HepG2 (cell line): ENCODE measurements around the gene TSSK6. TPM values are rescaled to one million over a fixed set of nuclear protein-coding genes. Genes with fewer than 3 reads are reported as not detected.

Experiments used
- ATAC-seq: fragments of 200-7000 bp; cut with Tn5 transposase; 3 replicates; pipeline ENCODE4 v1.9.1; 2020; ENCODE audit warnings: mild to moderate bottlenecking, moderate library complexity
- BruUV-seq: library from RNA; stranded (reverse); fragments of 400-500 nt; replicated peaks from 2 replicates; lab custom pipeline; 2021; lab: Mats Ljungman, UMichigan
- CTCF ChIA-PET: fragments of 300-600 bp; formaldehyde crosslinking; extraction: SDS; loops from one replicate; lab custom pipeline; 2021; ENCODE audit warnings: low total read pairs, inconsistent platforms, low intra/inter-chr PET ratio; lab: Yijun Ruan, JAX
- POLR2A ChIA-PET: fragments of 350-600 bp; sonication (Branson Sonifier 250); formaldehyde crosslinking; loops from one replicate; lab custom pipeline; 2020; ENCODE audit warnings: antibody characterized with exemption, inconsistent platforms; lab: Yijun Ruan, JAX
- DNase-seq: peaks from one replicate; pipeline ENCODE4 v3.0.0-alpha.2; 2015; ENCODE audit warnings: low spot score
- FAIRE-seq: peaks from 3 replicates; lab custom pipeline; 2011; peaks lifted over from hg19 to GRCh38; lab: Jason Lieb, UNC
- H2AFZ ChIP-seq: one replicate; pipeline ENCODE4 v1.6.1; 2011; ENCODE audit warnings: low read length, inconsistent platforms
- H3K27ac ChIP-seq: fragments of 300-600 bp; 3 replicates; pipeline ENCODE4 v1.8.0; 2011; ENCODE audit warnings: mixed run types, mild to moderate bottlenecking, mixed read lengths, low read length, inconsistent platforms; ENCODE audit not compliant: insufficient read depth; ENCODE audit errors: extremely low read length
- H3K27me3 ChIP-seq, 2 experiments: fragments of 200-600 bp in 1 of 2; 2 replicates in 1 of 2; 3 replicates in 1 of 2; pipeline versions ENCODE4 v1.6.0 to v1.8.0; 2011; ENCODE audit warnings: low read length in 2 of 2, mild to moderate bottlenecking in 2 of 2, moderate library complexity in 2 of 2, inconsistent platforms in 1 of 2; ENCODE audit not compliant: insufficient read depth in 2 of 2, control insufficient read depth in 1 of 2
- H3K36me3 ChIP-seq, 2 experiments: fragments of 200-600 bp in 1 of 2; replicated peaks in 1 of 2; 2 replicates in 1 of 2; 3 replicates in 1 of 2; pipeline versions ENCODE4 v1.5.1 to v1.8.0; 2011; ENCODE audit warnings: low read length in 2 of 2, inconsistent platforms in 1 of 2; ENCODE audit not compliant: insufficient read depth in 2 of 2, control insufficient read depth in 1 of 2
- H3K4me1 ChIP-seq: 2 replicates; pipeline ENCODE4 v1.5.1; 2012; ENCODE audit warnings: low read length, inconsistent platforms; ENCODE audit not compliant: insufficient read depth
- H3K4me2 ChIP-seq: 2 replicates; pipeline ENCODE4 v1.6.0; 2011; ENCODE audit warnings: low read depth, low read length, inconsistent platforms
- H3K4me3 ChIP-seq, 3 experiments: fragments of 200-600 bp in 1 of 3; sonication (generic), shearing (Covaris generic) in 1 of 3; replicated peaks in 1 of 3; 2 replicates each; pipeline ENCODE4 v1.5.1; 2011 to 2016; ENCODE audit warnings: low read length in 3 of 3, inconsistent platforms in 2 of 3, low read depth in 2 of 3, mild to moderate bottlenecking in 2 of 3, control low read depth in 1 of 3, mixed read lengths in 1 of 3; ENCODE audit not compliant: insufficient read depth in 1 of 3
- H3K79me2 ChIP-seq: one replicate; pipeline ENCODE4 v1.6.1; 2011; ENCODE audit warnings: low read length, inconsistent platforms; ENCODE audit not compliant: insufficient read depth
- H3K9ac ChIP-seq: 2 replicates; pipeline ENCODE4 v1.6.0; 2011; ENCODE audit warnings: mild to moderate bottlenecking, low read depth, low read length, inconsistent platforms; ENCODE audit not compliant: insufficient read depth
- H3K9me3 ChIP-seq: 2 replicates; pipeline ENCODE4 v1.5.1; 2012; ENCODE audit warnings: mild to moderate bottlenecking, low read length
- H4K20me1 ChIP-seq: 2 replicates; pipeline ENCODE4 v1.6.0; 2011; ENCODE audit warnings: inconsistent platforms, mild to moderate bottlenecking, low read length, moderate library complexity; ENCODE audit not compliant: insufficient read depth
- AGO2 ChIP-seq: fragments of 200-400 bp; formaldehyde crosslinking; optimal IDR thresholded peaks from 2 replicates; pipeline ENCODE3; 2017; ENCODE audit warnings: mild to moderate bottlenecking, low read depth, low read length, moderate library complexity
- CREB3 ChIP-seq: sonication (generic); formaldehyde crosslinking; IDR thresholded peaks from 2 replicates; pipeline ENCODE4 v1.5.0; 2020; ENCODE audit warnings: missing genetic modification reagents
- ETV6 ChIP-seq: sonication (generic); formaldehyde crosslinking; conservative IDR thresholded peaks from 2 replicates; pipeline ENCODE4 v1.4.0; 2020; ENCODE audit warnings: missing genetic modification reagents
- GLMP ChIP-seq: sonication (generic); formaldehyde crosslinking; IDR thresholded peaks from 2 replicates; pipeline ENCODE4 v1.9.0; 2021; ENCODE audit warnings: missing genetic modification reagents, mild to moderate bottlenecking, borderline replicate concordance
- LCORL ChIP-seq, 2 experiments: fragments of 450-650 bp in 1 of 2; sonication (generic) in 1 of 2; formaldehyde crosslinking in 1 of 2; IDR thresholded peaks; 2 replicates each; pipeline versions ENCODE4 v1.5.0 to v1.6.1; 2017 to 2020; ENCODE audit warnings: antibody characterized with exemption in 1 of 2, missing genetic modification reagents in 1 of 2
- MAX ChIP-seq: IDR thresholded peaks from 2 replicates; pipeline ENCODE4 v1.6.1; 2012; ENCODE audit warnings: inconsistent platforms
- PAF1 ChIP-seq: IDR thresholded peaks from 2 replicates; pipeline ENCODE4 v1.6.1; 2016; ENCODE audit warnings: missing genetic modification reagents, missing compliant biosample characterization
- RBFOX2 ChIP-seq: fragments of 200-400 bp; formaldehyde crosslinking; IDR thresholded peaks from 2 replicates; pipeline ENCODE4 v1.6.1; 2017; ENCODE audit warnings: low read depth, mild to moderate bottlenecking, low read length
- RBM39 ChIP-seq: fragments of 200-400 bp; formaldehyde crosslinking; IDR thresholded peaks from one replicate; pipeline ENCODE4 v1.6.1; 2018; ENCODE audit warnings: antibody characterized with exemption, mild to moderate bottlenecking, low read depth, low read length; ENCODE audit not compliant: poor library complexity, severe bottlenecking
- SUZ12 ChIP-seq: fragments of 150-350 bp; IDR thresholded peaks from 2 replicates; pipeline ENCODE4 v1.6.1; 2014; ENCODE audit warnings: low read depth, low read length
- ZBTB3 ChIP-seq: sonication (generic); formaldehyde crosslinking; IDR thresholded peaks from 2 replicates; pipeline ENCODE4 v1.4.0; 2020; ENCODE audit warnings: low read depth, mild to moderate bottlenecking, moderate library complexity, missing genetic modification reagents, borderline replicate concordance
- ZNF207 ChIP-seq: fragments of 450-650 bp; IDR thresholded peaks from 2 replicates; pipeline ENCODE4 v1.6.1; 2016; ENCODE audit warnings: antibody characterized with exemption, borderline replicate concordance
- ZNF597 ChIP-seq: sonication (generic); formaldehyde crosslinking; IDR thresholded peaks from 2 replicates; pipeline ENCODE4 v1.5.0; 2020; ENCODE audit warnings: missing genetic modification reagents
- ZNF720 ChIP-seq: sonication (generic); formaldehyde crosslinking; IDR thresholded peaks from 2 replicates; pipeline ENCODE4 v1.4.0; 2020; ENCODE audit warnings: missing genetic modification reagents
- ZNF766 ChIP-seq: sonication (generic); formaldehyde crosslinking; IDR thresholded peaks from 2 replicates; pipeline ENCODE4 v1.5.0; 2020; ENCODE audit warnings: missing genetic modification reagents, borderline replicate concordance
- WGBS: methylation state at CpG from one replicate; pipeline ENCODE4 v1.1.6; 2017; ENCODE audit warnings: low lambda C conversion rate; 5-methylcytosine and 5-hydroxymethylcytosine counted together
- in situ Hi-C: cut with HindIII; loops from 2 replicates; pipeline ENCODE4 v1.10.0; 2017; ENCODE audit warnings: low pct_unique_long_range_greater_than_20kb; ENCODE audit not compliant: extremely low pct_ligation_motif_present
- intact Hi-C: fragments of 100-400 bp; cut with micrococcal nuclease; formaldehyde crosslinking; loops from one replicate; pipeline ENCODE4 v1.10.0; 2022; ENCODE audit not compliant: unreplicated experiment
- polyA plus RNA-seq, 8 experiments: library from polyadenylated mRNA; depleted of rRNA in 3 of 8; stranded (reverse) in 7 of 8; unstranded in 1 of 8; fragments of >200 nt; fragmentation: Illumina TruSeq in 4 of 8; extraction: Trizol in 4 of 8; gene quantifications; 2 replicates each; pipeline versions ENCODE4 v1.2.1 to v1.2.3, GENCODE V29; 2011 to 2016; ENCODE audit warnings: low read depth in 4 of 8, missing spikeins in 1 of 8, mixed read lengths in 1 of 8; ENCODE audit not compliant: insufficient read depth in 1 of 8
- total RNA-seq, 5 experiments: library from RNA; depleted of rRNA; stranded (reverse); fragments of >200 nt; fragmentation: Illumina TruSeq; extraction: Trizol; gene quantifications; 2 replicates each; pipeline ENCODE4 v1.2.3, GENCODE V29; 2016; ENCODE audit warnings: low read depth in 1 of 5

TSSK6 gene
- total and polyA plus RNA-seq, 2 of the 13 experiments (the other 11 are each of a cell fraction or from before 2014, with no cell fraction given), result 0.71 to 1.2 TPM

- Histone ChIP-seq H3K36me3 (peaks cover 6 to 24% of the 10 kb centered on the region in 2 experiments; a peak in 4 of 5 replicates), H3K79me2 (peaks cover 11% of the 10 kb centered on the region), H3K9ac (no peak overlapping the region), H2AFZ (no peak overlapping the region), H3K4me1 (no peaks in the 10 kb centered on the region), H3K27ac (no peak overlapping the region), H4K20me1 (peaks cover 12% of the 10 kb centered on the region), H3K4me2 (no peak overlapping the region), H3K4me3 (no peak overlapping the region), H3K9me3 (no peaks in the 10 kb centered on the region), H3K27me3 (no peaks in the 10 kb centered on the region)
- WGBS, result 100% methylated on average over 14 of the region's 23 CpGs
- intact Hi-C loops (no loop called here), in situ Hi-C loops (loop anchor here (25.0 kb wide), 1 partner anchor 437 kb away; no protein-coding TSS in a partner anchor)
- BruUV-seq, result no TSS peak
- DNase-seq (no peak), FAIRE-seq (no peak), ATAC-seq (peak; percentile 9; the same call in 2 of the 3 replicates)
- TF ChIP-seq AGO2 (peak; percentile 77), SUZ12 (no peak), RBFOX2 (0 out of 2 replicates have a peak, but pooled peaks have one; percentile 42), ZBTB3 (CRISPR knock-in tag) (no peak), GLMP (no peak)
- POLR2A ChIA-PET, result no interaction called here
- CTCF ChIA-PET, result no interaction called here
These were observed 10.4 kb upstream of the TSSK6 start for GRCh38 chr19:19525611-19526380.

GRCh38 chr19:19524053-19524452, 8.7 kb upstream of the TSSK6 start:
- ATAC-seq, result no peak
- no peak overlapping the region for H3K4me3 ChIP-seq
- H3K4me2 ChIP-seq, result no peak overlapping the region
- intact Hi-C loops (no loop called here), in situ Hi-C loops (no loop called here)
- WGBS, result 93% methylated on average over 7 of the region's 7 CpGs
- no peak overlapping the region for H3K9ac ChIP-seq
- H4K20me1 ChIP-seq, result peaks cover 21% of the 10 kb centered on the region
- H2AFZ ChIP-seq, result no peak overlapping the region
- peaks cover 16% of the 10 kb centered on the region for H3K79me2 ChIP-seq
- DNase-seq, result no peak
- POLR2A ChIA-PET, result no interaction called here
- peaks cover 10 to 37% of the 10 kb centered on the region in 2 experiments for H3K36me3 ChIP-seq
- no peak overlapping the region for H3K27ac ChIP-seq
- FAIRE-seq, result no peak
- H3K4me1 ChIP-seq, result no peaks in the 10 kb centered on the region
- H3K9me3 ChIP-seq, result no peaks in the 10 kb centered on the region
- H3K27me3 ChIP-seq, result no peaks in the 10 kb centered on the region
- no TSS peak for BruUV-seq
- CTCF ChIA-PET, result no interaction called here
- TF ChIP-seq ZNF207, result no peak
- TF ChIP-seq ZNF597 (CRISPR knock-in tag), result no peak
- no peak for TF ChIP-seq LCORL (IDR thresholded peaks at IDR 0.05)
- TF ChIP-seq LCORL (CRISPR knock-in tag; IDR thresholded peaks at IDR 0.05), result no peak
- TF ChIP-seq MAX, result no peak
- no peak for TF ChIP-seq ZNF766 (CRISPR knock-in tag)
- TF ChIP-seq ZNF720 (CRISPR knock-in tag), result no peak
- no peak for TF ChIP-seq RBM39
- TF ChIP-seq CREB3 (CRISPR knock-in tag), result no peak
- TF ChIP-seq ETV6, result no peak
- no peak for TF ChIP-seq PAF1 (CRISPR knock-in tag)
